Measurements from ENCODE around the gene AGBL3.
A peak's percentile ranks its signal among the peaks of the same experiment; 100 is the strongest.

Gene AGBL3

DNA sequence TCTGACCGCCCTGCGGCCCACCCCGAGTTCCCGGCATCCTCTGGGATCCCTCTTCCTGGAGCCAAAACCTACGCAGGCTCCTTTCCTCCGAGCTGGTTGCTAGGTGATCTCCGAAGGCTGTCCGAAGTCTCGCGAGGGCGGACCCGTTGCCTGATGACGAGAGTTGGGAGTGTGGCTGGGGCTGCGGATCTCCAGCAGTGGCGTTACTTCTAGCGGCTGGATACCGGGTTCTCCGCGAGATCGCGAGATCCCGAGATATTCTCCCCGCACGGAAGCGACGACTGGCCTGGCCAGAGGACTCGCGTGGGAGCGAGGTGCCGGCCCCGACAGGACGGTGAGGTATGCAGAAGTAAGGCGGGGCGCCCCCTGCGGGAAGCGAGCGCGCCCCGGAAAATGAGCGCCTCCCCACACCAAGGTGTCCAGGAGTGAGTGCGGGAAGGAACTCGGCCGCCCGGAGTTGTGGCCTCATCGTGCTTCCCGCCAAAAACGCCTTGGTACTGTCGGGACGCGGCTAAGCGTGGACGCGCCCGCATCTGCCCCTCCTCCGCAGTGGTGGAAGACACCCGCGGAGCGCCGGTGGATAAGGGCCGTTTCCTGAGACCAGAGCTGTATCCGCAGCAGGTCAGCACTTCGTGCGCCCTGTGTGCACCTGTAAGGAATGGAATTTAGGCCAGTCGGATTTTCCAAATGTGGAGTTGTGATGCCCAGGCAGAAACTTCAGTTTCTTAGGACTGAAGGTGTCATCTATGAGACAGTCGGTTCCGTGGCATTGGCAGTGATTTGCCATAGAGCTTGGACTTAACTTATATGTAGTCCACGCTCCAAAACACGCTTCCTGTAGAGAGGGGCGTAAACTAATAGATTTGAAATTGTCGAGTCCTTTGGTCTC is at the start of gene AGBL3:
TSS of gene AGBL3 (plus strand) at position 146 of the 889 bp plus-strand sequence. CDS start 1,426 bp downstream, outside the sequence.
- peak; percentile 81 for DNase-seq (ENCODE audit: low read depth)

DNA sequence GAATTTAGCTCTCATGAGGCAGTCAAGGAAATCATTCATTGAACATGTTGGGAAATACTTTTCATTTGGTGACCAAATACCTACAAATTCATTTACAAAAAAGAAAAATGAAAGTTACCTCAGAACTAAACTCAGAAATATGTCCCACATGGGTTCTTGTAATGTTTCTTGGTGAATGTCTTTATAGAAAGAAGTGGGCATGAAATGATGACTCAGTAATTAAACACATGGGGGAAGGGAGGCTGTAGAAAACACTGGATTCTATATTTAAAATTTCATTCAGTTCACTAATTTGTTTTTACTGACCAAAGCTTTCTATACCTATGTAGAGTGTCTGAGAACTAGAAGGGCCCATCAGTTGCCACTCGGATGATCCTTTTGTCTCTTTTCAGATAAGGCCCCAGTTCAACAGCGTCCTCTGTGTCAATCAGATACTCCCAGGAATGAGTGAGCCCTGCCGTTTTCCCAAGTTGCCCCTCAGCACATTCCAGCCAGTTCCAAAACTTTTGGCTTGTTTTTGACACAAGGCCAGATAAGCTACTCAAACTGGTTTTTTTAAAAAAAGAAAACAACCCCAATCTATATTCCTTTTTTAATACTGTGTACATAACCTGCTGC is 49.3 kb upstream of the AGBL3 start:
- no peak for DNase-seq (ENCODE audit: low read depth)

DNA sequence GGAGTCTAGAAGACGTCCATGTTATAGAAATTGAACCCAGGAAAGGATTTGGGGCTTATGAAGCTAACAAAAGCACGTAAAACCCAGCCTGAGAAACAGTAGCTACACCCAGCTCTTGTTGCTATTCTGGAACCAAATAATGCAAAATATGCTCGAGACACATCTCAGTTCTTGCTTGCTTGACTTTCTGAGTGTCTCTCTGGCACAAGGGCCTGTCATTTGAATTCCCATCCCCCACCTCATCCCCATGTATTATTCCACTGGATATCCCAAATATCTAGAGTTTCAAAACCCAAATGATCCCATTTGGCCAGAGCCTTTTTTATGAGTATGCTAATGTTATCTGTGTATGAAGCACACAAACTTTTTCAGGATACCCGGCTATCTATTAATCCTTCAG is 48.2 kb upstream of the AGBL3 start:
- DNase-seq (ENCODE audit: low read depth), result no peak

DNA sequence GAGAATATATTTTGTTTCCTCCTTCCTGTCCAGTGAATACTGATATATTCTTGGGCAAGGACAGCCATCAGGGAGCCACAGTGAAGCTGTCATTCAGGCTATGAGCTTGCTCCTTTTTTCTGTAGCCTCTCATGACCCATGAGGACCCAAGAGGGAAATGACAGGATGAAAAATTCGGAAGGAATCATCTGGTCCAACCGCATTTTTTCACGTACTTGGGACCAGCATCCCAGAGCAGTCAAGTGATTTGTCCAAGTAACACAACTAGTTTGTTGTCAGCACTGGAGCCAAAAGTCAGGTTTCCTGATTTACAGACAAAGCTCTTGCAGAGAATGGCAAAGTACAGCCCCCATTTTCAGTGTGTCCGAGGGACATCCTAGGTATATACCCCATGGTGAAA is 47.2 kb upstream of the AGBL3 start:
- no peak for DNase-seq (ENCODE audit: low read depth)

DNA sequence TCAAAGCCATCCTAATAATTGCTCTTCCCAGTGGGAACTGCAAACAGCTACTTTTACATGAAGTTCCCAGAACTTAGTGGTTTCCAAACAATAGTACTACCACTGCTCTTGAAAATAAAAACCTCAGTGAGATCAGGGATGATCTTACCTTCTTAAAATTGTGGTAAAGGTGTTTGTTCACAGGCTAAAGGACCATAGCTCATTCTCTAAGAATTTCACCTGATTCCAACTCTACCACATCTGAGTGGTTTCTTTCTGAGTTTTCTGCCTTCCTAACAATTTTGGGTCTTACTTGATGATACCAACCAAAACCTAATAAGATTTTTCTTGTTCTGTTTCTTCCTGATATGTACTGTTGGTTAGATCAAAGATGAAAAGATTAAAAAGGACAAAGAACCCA is 45.6 kb upstream of the AGBL3 start:
- DNase-seq (ENCODE audit: low read depth), result no peak

DNA sequence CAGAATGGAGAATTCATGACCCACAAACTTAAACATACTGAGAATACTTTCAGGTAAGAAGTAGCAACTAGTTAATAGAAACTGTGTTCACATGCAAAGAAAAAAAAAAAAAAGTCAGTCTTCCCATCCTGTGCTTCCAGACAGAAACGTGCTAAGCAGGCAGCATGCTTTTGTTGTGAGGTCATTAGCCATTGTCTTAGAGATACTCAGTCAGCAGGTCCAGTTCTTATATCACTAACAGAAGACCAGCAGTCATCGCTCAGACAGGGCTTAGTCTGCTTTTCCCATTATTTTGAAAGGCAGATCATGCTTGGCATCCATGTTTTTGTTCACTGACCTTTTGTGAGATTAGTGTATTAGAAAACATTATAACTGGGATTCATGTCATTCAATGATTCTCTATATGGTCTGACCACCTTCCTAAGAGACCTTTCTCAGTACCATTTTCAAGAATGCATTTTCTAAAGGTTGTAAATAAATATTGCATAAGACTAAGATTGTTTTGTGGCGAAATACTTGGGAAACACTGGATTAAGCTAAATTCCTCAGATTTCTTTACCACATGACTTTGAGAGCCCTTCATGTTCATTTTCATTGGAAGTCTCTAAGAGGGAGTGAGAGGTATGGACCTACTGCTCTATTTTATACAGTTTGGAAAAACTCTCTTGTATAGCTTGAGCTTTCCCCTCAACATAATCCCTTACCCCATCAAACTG is 45.0 kb upstream of the AGBL3 start:
- DNase-seq (ENCODE audit: low read depth), result no peak

DNA sequence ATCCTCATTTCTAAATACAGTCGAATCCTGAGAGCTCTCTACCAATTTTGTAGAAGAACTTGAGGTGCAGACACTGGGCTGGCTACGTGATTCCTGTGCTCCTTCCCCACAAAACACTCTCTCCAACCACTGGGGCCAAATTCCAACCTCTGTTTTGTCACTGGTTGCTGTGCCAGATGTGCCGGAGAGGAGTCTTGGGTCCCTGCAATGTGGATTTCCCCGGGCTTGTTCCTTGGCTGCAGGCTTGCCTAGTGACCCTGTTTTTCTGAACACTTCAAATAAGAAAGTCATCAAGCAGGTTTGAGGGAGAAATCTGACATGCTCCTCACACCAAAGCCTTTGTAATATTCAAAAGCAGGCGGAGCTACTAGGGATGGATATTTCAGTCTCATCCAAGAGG is 44.4 kb upstream of the AGBL3 start:
- DNase-seq (ENCODE audit: low read depth), result no peak

DNA sequence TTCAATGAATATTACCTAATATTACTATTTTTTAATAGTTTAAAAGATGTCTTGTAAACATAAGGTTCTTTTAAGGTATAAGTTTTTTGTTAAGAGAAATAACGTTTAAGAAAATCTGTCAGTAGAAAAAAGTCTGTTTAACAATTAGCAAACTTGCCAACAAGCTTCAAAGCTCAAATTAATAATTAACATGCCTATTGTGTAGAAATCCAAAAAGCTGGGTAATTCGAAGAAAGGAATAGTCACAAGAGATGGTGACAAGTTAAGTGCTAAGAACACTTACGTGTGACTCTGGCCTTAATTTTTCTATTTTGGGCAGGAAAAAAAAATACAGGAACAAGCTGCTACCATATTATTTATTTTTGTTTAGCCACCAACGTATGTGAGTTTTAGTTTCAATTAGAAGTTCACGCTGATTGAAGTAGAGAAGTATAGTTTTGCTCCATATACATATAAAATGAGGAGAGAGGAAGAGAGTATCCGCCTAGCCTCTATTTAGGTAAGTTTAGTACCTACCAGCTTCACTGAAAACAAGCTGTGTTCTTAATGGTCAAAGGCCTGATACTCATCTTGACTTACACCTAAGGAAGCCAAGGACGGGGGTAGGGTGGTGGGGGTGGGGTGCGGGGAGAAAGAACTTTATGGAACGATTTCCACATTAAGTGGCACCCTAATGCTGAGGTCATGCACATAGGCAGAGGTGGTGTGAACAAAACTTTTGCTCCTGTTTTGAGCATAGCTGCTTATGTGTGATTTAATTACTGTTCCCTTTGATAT is 43.4 kb upstream of the AGBL3 start:
- no peak for DNase-seq (ENCODE audit: low read depth)

DNA sequence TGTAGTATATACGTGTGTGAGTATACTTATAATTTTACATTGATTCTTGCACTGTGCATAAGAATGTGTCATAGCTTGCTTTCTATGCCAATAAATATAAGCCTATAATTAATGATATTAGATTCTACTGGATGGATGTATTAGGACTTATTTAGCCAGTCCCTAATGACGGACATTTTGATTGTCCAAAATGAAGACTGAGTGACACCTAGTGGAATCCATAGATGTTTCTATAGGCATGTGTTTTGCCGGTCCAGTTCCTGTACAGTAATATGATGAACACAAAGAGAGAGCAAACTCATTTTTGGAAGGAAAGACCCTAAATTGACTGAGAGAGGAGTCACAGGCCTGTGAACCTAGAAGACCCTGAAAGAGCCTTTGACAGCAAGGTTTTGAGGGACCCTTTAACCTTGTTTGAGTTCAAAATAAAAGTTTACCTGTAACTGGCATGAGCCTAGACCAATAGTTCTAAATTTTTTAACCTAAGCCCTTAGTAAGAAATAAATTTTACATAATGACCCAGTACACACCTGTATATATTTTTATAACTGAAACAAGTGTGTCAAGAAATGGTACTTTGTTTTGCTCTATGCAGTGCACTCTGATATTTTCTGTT is 42.4 kb upstream of the AGBL3 start:
- DNase-seq (ENCODE audit: low read depth), result no peak

DNA sequence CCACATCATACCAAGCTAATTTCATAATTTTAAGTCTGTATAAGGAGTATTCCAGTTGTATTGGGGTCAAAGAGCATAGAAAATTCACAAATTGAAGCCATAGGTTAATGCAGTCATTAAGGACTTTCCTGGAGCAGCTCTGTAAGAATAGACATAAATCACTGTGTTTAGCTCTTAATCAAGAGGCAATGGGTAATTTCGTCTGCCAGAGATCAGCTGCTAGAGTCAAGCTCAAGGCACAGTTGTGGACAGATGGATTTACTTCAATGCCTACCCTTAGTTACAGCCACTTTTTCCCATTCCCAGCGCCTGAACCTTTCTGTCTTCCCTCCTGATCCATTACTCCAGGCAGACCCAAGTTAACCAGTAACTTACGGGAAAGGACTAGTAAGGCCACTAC is 40.6 kb upstream of the AGBL3 start:
- DNase-seq (ENCODE audit: low read depth), result no peak

DNA sequence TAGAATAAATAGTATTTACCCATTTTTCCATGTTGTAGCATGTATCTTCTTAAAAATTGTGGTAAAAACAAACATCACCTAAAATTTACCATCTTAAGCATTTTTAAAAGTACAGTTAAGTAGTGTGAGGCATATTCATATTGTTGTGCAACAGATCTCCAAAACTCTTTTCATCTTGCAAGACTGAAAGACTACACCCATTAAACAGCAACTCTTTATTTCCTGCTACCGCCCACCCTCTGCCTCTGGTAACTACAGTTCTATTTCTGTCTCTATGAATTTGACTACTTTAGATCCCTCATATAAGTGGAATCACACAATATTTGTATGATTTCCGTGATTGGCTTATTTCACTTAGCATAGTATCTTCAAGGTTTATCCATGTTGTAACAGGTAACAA is 40.0 kb upstream of the AGBL3 start:
- no peak for DNase-seq (ENCODE audit: low read depth)

DNA sequence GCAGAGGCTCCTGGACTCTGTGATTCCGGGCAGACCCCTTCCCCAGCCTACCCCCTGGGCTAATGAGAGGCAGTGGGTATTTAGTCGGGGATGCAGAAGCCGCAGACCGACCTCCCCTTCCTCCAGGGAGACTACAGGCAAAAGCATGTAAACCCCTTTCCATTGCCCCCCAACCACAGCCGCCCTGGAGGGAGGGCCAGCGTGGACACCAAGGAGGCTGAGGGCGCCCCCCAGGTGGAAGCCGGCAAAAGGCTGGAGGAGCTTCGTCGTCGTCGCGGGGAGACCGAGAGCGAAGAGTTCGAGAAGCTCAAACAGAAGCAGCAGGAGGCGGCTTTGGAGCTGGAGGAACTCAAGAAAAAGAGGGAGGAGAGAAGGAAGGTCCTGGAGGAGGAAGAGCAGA is 39.0 kb upstream of the AGBL3 start:
- DNase-seq (ENCODE audit: low read depth), result no peak

DNA sequence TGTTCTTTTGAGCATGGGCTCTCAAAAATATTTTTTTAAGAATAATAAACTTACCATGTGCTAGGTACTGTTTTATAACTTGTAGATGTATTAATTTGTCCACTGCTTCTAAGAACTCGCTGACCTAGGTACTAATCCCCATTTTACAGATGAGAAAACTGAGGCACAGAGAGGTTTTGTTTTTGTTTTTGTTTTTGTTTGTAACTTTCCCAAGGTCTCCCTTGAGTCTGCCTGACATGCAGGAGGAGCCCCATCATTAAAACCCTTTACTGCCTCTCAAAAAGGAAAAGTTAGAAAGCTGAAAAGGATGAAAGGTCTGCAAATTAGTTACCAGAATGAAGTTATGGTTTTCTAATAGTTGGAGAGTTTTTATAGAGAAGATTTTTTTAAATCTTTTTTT is 38.5 kb upstream of the AGBL3 start:
- no peak for DNase-seq (ENCODE audit: low read depth)

DNA sequence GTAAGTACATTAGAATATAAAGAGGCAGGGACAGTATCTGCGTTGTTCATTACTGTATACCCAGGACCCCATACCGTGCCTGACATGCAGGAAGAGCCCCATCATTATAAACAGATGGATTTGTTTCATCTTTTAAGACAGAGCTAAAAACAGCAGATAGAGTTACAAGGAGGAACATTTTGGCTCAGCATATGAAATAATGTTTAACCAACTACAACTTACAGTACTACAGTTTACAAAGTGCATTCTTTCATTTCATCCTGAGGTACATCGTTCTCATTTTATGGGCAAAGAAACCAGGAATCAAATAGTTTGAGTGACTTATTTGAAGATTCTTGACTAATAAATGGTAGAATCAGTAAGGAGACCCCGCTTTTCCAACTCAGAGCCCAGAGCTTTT is 38.1 kb upstream of the AGBL3 start:
- DNase-seq (ENCODE audit: low read depth), result no peak

DNA sequence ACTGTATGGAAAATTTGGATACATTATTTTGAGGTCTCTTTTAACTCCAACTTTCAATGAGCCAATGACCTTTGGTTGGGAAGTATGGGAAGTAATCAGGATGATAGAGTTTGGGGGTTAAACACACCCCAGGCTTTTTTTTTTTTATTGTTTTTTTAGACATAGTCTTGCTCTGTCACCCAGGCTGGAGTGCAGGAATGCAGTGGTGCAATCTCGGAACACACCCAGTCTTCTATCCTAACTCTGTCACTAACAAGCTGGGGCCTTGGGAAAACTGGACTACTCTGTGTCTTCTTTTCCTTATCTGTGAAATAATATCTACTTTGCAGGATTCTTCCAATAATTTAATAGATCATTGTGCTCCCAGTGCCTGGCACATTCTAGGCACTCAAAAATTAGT is 37.6 kb upstream of the AGBL3 start:
- DNase-seq (ENCODE audit: low read depth), result no peak

DNA sequence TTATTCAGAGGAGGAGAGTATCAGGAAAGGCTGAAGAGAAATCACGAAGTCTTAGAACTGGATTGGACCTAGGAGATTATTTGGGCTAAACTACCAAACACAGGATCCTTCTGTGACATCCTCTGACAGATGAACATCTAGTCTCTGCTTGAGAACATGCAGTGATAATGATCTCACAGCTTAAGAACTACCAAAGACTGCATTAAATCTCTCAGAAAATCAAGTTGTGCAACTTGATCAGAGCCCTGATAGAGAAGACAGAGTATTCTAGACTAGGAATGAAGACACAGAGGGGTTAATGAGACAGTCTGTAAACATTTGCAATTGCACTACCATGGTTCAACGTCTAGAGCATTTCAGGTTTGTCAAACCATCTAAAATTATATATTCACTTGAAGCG is 37.1 kb upstream of the AGBL3 start:
- DNase-seq (ENCODE audit: low read depth), result no peak

DNA sequence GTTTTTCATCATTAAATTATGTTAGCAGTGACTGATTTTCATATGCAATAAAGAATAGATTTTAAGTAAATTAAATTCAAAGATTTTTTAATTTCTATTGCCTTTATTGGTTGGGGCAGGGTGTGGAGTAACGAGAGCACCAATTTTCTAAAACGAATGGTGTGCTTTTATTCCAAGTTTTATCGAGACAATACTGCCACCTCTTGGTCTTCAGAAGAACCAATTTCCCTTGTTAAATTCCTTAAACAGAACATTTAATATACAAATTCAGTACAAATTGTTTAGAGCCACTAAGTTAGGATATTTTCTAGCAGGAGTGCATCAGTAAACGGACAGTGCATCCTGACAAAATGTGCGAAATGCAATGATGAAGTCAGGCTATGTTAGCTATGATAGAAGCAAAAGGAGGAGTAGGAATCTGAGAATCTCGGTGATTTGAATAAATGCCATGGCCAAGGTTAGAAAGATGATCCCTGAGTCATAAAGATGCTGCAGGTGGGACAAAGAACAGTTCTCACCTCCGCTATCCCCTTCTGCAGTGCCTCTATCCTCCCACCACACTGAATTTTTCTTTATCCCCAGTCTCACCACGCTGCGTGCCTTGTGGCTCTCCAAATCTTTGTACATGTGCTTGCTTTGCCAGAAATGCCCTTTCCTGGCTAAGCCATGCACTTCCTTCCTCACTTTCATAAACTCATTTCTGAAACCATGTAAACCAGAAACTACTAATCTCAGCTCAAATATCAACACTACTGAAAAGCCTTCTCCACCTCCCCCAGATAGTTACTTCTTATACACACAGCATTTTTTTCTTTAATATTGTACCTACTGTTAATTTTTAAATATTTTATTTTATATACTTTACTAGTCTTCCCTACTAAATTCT is 31.9 kb upstream of the AGBL3 start:
- DNase-seq (ENCODE audit: low read depth), result no peak

DNA sequence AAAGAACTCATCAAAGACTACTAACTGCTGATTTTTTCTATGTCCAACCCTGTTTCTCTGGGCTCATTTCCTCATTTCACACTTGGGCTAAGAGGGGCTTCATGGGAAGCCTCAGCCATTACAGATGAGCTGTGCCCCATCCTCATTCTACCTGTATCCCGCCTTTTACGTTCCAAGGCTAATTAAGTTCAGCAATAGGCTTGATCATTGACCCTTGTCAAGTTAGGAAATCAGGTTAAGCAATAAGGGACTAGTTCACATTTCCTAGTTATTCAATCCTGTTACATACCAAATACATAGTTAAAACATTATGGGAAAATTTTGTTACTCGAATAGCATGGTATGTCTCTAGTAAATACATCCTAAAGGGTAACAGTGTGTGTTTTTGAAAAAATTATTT is 29.3 kb upstream of the AGBL3 start:
- no peak for DNase-seq (ENCODE audit: low read depth)

DNA sequence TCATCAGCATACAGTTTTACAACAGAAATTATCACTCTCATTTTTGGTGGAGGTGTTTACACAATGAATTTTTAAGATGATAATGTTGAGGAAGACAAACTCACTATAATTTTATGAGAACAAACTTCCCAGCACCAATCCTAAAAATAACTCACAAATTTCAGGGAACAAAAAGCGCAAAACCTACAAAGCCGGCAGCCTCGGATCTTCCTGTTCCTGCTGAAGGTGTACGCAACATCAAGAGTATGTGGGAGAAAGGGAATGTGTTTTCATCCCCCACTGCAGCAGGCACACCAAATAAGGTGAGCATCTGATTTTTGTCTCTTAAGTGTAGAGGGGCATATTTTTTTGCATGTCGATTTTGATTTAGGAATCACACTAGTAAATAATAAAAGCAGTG is 26.5 kb upstream of the AGBL3 start:
- DNase-seq (ENCODE audit: low read depth), result no peak

DNA sequence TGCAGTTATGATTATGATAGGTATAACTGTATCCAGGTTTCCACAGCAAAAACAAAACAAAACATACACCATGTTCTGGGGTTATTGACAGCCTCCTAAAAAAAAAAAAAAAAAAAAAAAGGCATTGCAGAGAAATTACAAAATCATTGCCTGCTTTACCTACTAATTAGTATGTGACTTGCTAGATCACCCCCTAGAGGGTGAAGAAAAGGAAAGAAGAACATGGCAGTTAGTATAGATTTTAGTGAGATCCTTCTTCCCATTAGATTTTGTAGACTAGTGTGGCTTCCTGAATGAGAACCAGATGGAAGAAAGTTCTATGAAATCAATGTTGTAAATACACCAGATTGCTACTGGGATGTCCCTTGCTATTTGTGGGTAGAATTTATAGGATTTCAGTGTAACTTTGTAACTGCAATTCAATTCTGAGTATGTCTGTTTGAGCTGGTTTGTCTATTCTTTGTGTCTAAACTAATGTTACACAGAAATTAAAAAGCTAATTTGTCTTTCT is 24.0 kb upstream of the AGBL3 start:
- no peak for DNase-seq (ENCODE audit: low read depth)

DNA sequence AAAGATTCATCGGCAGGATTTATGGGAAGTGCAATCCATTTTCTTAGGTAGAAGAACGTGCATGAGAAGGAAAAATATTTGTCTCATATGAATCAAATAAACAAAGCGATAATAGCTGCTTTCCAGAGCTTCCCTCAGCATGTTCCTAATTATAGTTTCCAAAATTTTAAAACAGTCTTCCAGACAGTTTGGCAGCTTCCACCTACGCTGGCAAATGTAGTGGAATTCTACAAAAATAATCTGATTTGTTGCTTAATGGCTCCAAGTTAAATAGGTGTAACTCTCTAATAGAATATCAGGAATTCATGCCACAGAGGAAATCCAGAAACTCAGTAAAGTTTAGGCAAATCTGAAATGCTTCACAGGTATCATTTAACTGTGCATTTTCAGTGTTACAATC is 23.3 kb upstream of the AGBL3 start:
- no peak for DNase-seq (ENCODE audit: low read depth)

Measured in HS-27A (cell line).